ENCODE data around the gene VTI1B.
"Not testable (repeated sequence)": the region's sequence is repeated elsewhere in the genome, so short reads cannot be mapped to it uniquely, and the experiment has no call there.

The VTI1B gene

DNA sequence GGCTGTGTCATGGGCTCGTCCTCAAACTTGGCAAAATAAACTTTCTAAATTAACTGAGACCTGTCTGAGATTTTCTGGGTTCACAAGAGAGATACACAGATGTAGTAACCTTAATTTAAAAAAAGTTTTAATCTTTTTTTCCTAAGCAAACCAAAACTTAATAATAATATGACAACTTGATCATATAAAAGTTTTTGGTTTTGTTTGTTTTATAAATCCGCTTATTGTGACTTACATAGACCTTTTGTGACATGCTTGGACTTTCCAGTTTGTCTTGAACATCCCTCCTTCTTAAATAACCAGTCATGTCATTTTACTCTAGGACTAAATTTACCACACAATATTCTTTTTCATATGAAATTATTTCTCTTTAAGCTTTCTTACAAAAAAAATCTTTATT, 35.8 kb upstream of the VTI1B start:
- Histone ChIP-seq H3K4me2 (ENCODE audit: low read length) (no peak overlapping the region), H3K4me1 (ENCODE audit: control insufficient read depth, low read length) (no peaks in the 10 kb centered on the region), H3F3A (ENCODE audit: control insufficient read depth, insufficient read depth) (no peaks in the 10 kb centered on the region), H3K9me3 (ENCODE audit: control insufficient read depth, insufficient read depth, low read length) (peaks cover 15% of the 10 kb centered on the region), H3K9me2 (replicated peaks; ENCODE audit: control insufficient read depth, low read length) (no peaks in the 10 kb centered on the region), H3K36me3 (ENCODE audit: control insufficient read depth, low read length) (no peaks in the 10 kb centered on the region), H3K79me2 (ENCODE audit: control insufficient read depth, low read length) (no peaks in the 10 kb centered on the region), H4K20me1 (ENCODE audit: control insufficient read depth, insufficient read depth, low read depth, low read length) (no peaks in the 10 kb centered on the region), H3K27ac (ENCODE audit: low read depth, low read length) (no peak overlapping the region), H3K27me3 (ENCODE audit: control insufficient read depth, low read length) (no peaks in the 10 kb centered on the region), H3K4me3 (ENCODE audit: low read length) (no peak overlapping the region)
- no peak for TF ChIP-seq EZH2phosphoT487 (IDR thresholded peaks at IDR 0.05; ENCODE audit: borderline replicate concordance, low read length)
- TF ChIP-seq, protein P1, sequence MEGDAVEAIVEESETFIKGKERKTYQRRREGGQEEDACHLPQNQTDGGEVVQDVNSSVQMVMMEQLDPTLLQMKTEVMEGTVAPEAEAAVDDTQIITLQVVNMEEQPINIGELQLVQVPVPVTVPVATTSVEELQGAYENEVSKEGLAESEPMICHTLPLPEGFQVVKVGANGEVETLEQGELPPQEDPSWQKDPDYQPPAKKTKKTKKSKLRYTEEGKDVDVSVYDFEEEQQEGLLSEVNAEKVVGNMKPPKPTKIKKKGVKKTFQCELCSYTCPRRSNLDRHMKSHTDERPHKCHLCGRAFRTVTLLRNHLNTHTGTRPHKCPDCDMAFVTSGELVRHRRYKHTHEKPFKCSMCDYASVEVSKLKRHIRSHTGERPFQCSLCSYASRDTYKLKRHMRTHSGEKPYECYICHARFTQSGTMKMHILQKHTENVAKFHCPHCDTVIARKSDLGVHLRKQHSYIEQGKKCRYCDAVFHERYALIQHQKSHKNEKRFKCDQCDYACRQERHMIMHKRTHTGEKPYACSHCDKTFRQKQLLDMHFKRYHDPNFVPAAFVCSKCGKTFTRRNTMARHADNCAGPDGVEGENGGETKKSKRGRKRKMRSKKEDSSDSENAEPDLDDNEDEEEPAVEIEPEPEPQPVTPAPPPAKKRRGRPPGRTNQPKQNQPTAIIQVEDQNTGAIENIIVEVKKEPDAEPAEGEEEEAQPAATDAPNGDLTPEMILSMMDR (IDR thresholded peaks at IDR 0.05; ENCODE audit: low read depth, low read length, poor library complexity, severe bottlenecking) = no peak

DNA sequence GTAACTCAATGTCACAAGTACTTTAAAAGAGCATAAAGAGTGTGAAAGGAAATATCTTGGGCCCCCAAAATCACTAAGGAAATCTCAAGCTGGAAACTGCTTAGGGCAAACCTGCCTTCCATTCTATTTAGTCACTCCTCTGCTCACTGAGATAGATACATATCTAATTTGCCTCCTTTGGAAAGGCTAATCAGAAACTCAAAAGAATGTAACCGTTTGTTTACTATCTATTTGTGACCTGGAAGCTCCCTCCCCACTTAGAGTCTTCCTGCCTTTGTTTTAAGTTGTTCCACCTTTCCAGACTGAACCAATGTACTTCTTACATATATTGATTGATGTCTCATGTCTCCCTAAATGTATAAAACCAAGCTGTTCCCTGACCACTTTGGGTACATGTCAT, 35.4 kb upstream of the VTI1B start:
- not testable (repeated sequence) for H3K36me3 ChIP-seq (ENCODE audit: control insufficient read depth, low read length); H3K4me1 ChIP-seq (ENCODE audit: control insufficient read depth, low read length); H3K4me3 ChIP-seq (ENCODE audit: low read length); H3K27me3 ChIP-seq (ENCODE audit: control insufficient read depth, low read length); H3K79me2 ChIP-seq (ENCODE audit: control insufficient read depth, low read length); H3F3A ChIP-seq (ENCODE audit: control insufficient read depth, insufficient read depth); H3K4me2 ChIP-seq (ENCODE audit: low read length); H3K27ac ChIP-seq (ENCODE audit: low read depth, low read length); H3K9me2 ChIP-seq (replicated peaks; ENCODE audit: control insufficient read depth, low read length); H4K20me1 ChIP-seq (ENCODE audit: control insufficient read depth, insufficient read depth, low read depth, low read length)
- peaks cover 15% of the 10 kb centered on the region for H3K9me3 ChIP-seq (ENCODE audit: control insufficient read depth, insufficient read depth, low read length)

DNA sequence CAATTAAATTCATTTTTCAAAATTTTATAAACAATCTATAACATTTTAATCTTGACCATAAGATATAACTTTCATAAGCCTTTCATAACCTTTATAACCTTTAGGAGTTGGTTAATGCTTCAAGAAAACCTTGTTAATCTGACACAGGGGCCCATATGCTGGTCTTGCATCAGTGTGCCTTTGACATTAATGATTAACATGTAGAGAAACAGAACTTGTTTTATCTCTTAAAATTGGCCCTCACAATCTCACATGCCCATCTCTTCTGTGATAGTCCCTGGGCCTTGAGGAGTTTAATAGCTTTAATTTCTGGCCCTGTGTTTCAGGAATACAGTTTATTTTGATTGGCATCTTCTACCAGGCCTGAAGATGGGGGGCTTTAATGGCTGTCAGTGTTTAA, 34.9 kb upstream of the VTI1B start:
- H3K9me3 ChIP-seq (ENCODE audit: control insufficient read depth, insufficient read depth, low read length) = peaks cover 15% of the 10 kb centered on the region
- not testable (repeated sequence) for H3F3A ChIP-seq (ENCODE audit: control insufficient read depth, insufficient read depth); H3K4me2 ChIP-seq (ENCODE audit: low read length); H4K20me1 ChIP-seq (ENCODE audit: control insufficient read depth, insufficient read depth, low read depth, low read length); H3K27ac ChIP-seq (ENCODE audit: low read depth, low read length); H3K4me3 ChIP-seq (ENCODE audit: low read length); H3K9me2 ChIP-seq (replicated peaks; ENCODE audit: control insufficient read depth, low read length); H3K79me2 ChIP-seq (ENCODE audit: control insufficient read depth, low read length); H3K27me3 ChIP-seq (ENCODE audit: control insufficient read depth, low read length); H3K36me3 ChIP-seq (ENCODE audit: control insufficient read depth, low read length); H3K4me1 ChIP-seq (ENCODE audit: control insufficient read depth, low read length)

DNA sequence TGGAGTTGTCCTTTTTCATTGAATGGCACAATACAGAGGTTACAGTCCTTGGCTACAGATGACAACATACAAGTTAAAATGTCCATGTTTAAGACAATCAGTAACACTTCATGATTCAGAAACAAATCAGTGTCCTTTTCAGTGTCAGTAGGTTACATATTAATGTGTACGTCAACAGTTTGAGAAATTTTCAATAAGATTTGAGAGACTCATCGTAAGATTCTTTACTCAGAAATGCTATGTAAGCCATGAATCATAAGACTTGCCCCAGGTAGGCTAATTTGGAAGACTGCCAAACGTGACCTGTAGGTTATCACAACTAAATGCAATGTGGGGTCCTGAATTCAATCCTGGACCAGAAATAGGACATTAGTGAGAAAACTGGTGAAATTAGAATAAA, 30.8 kb upstream of the VTI1B start:
- Histone ChIP-seq H3K4me2 (ENCODE audit: low read length) (no peak overlapping the region), H4K20me1 (ENCODE audit: control insufficient read depth, insufficient read depth, low read depth, low read length) (no peaks in the 10 kb centered on the region), H3K79me2 (ENCODE audit: control insufficient read depth, low read length) (no peaks in the 10 kb centered on the region), H3K36me3 (ENCODE audit: control insufficient read depth, low read length) (no peaks in the 10 kb centered on the region), H3K4me3 (ENCODE audit: low read length) (no peak overlapping the region), H3K27me3 (ENCODE audit: control insufficient read depth, low read length) (peaks cover 3% of the 10 kb centered on the region; the same call in 1 of the 2 replicates), H3K9me2 (replicated peaks; ENCODE audit: control insufficient read depth, low read length) (no peaks in the 10 kb centered on the region), H3K4me1 (ENCODE audit: control insufficient read depth, low read length) (peaks cover 5% of the 10 kb centered on the region), H3K27ac (ENCODE audit: low read depth, low read length) (no peak overlapping the region), H3K9me3 (ENCODE audit: control insufficient read depth, insufficient read depth, low read length) (peaks cover 15% of the 10 kb centered on the region), H3F3A (ENCODE audit: control insufficient read depth, insufficient read depth) (no peaks in the 10 kb centered on the region)
- TF ChIP-seq EZH2phosphoT487 (IDR thresholded peaks at IDR 0.05; ENCODE audit: borderline replicate concordance, low read length) = no peak
- TF ChIP-seq, protein P1 (IDR thresholded peaks at IDR 0.05; ENCODE audit: low read depth, low read length, poor library complexity, severe bottlenecking) = no peak

All from DOHH2 (cell line).